HG02938 (cell line): Measurements from ENCODE around the gene ZNF777.
"Not testable (repeated sequence)": the region's sequence is repeated elsewhere in the genome, so short reads cannot be mapped to it uniquely, and the experiment has no call there.

ENCODE experiments used
- ATAC-seq: cut with Tn5 transposase; IDR thresholded peaks from one replicate; pipeline ENCODE4 v1.9.1; 2021; ENCODE audit warnings: mild to moderate bottlenecking, moderate library complexity; ENCODE audit not compliant: unreplicated experiment

ZNF777 gene

DNA sequence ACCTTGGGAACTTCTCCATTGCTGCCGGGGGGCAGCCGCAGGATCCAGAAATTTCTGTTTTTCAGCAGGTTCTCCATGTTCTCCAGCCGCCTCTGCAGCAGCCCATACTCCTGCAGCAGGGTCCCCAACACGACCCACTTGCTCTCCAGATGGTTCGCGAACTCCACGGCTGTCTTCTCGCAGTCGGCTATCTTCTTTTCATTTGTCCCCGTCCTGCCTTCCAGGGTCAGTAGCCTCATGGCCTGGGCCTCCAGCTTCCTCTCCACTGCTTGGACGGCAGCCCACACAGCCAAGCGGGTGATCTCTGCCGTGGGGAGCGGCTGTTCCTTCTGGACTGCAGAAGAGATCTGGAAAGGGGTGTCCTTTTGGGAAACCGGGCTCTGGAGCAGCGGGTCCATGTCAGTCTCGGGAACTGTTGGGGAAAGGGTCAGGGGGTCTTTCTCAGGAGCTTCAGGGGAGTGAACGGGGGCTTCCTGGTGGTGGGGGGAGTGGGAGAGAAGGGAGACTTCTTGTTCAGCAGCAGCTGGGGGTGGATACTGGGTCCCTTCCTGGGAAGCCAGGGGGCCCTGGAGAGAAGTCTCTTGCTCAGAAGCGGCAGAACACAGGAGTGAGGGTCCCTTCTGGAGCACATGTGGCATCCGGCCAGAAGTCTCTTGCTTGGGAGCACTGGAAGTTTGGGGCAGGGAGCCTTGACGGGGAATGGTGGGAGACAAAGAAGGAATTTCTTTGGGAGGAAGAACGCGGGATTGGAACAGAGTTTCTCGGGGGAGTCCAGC, 5.5 kb downstream of the ZNF777 start:
- ATAC-seq = no peak

DNA sequence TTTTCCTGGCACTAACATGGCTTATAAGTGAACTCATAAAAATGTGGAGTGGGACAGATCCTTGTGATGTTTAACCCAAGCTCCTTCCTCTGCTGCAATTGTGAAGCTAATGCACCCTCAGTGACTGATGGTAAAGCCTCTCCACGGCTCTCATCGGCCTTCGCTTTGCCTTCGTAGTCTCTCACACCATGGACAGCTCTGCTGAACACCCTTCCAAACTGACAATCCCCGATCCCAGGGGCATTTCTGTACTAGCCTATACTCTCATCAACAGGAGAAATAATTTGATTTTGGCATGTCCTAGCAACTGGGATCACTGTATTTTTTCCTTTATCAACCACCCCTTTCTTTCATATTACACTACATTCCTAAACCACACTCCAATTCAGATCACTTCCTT, 6.1 kb downstream of the ZNF777 start:
- no peak for ATAC-seq

DNA sequence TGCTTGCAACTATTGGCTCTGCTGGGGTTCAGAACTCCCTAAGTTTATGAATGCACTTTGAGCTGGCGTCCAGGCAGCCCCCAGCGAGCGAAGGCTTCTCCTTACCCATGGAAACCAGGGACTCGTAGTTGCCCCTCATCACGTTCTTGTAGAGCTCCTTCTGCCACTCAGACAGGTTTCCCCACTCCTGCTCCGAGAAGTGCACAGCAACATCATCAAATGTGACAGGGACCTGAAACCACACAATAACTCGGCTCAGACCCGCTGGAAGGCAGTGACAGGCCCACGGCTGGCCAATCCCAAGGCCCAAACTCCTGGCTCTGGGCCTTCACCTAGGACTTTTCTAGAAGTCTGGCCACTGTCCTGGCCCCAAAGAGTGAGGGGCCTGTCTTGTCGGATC, 6.9 kb downstream of the ZNF777 start:
- ATAC-seq = no peak

DNA sequence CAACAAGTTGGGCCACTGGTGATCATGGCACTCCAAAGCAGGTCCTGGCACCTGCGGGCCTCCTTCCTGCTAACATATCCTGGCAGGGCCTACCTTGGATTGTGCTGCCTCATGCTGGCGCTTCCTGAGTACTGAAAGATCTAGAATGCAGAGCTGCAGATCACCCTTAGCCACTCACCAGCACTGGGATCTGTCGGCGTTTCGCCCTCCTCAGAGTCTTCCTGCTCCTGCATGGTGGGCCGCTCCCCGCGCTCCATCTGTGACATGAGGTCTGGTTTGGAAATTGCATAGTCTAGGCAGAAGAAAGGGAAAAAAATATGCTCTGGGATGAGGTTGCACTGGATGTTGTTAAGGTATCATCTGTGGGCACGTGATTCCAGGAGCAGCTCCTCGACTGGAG, 10.0 kb downstream of the ZNF777 start:
- ATAC-seq = no peak

DNA sequence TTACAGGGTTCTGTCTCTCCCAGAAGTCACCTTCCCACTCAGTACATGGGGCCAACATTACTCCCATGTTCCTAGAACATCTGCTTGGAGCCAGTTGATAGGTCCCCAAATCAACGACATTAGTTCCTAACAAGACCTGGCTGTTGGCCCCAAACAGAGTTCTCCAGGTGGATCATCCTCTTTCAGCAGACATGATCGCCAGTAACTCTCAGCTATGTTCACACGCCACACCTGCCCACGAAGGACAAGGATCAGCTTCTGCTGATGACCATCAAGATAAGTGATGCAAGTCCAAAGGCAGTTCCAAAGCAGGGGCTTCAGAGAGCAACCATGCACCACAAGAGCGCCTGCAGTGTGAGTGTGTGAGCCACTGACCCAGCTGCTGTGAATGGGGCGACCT, 11.0 kb downstream of the ZNF777 start:
- ATAC-seq = no peak

DNA sequence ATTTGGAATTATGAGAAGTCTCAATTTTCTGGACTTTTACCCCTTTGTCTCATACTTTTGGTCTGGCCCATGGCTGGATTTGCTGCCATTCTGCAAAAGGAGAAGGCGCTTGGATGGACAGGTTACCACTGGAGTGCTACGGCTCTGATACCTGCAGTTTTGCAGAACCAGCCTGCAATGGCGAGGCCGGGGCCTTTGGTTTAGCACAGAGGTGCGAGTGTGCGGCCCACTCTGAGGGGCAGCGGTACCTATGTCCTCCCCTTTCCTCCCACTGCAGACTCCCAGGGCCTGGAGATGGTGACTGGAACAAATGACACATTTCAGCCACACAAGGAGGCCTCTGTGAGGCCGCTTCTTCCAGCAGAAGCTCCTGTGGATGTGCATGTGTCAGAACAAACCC, 11.9 kb downstream of the ZNF777 start:
- ATAC-seq = no peak

DNA sequence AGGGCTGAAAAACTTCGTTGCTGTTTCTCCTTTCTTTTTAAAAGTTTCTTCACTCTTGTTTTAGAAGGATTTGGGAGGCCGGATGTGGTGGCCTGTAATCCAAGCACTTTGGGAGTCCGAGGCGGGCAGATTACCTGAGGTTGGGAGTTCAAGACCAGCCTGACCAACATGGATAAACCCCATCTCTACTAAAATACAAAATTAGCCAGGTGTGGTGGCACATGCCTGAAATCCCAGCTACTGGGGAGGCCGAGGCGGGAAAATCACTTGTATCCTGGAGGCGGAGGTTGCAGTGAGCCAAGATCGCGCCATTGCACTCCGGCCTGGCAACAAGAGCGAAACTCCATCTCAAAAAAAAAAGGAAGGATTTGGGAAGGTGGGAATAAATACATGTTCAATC, 14.8 kb downstream of the ZNF777 start:
- ATAC-seq = not testable (repeated sequence)

DNA sequence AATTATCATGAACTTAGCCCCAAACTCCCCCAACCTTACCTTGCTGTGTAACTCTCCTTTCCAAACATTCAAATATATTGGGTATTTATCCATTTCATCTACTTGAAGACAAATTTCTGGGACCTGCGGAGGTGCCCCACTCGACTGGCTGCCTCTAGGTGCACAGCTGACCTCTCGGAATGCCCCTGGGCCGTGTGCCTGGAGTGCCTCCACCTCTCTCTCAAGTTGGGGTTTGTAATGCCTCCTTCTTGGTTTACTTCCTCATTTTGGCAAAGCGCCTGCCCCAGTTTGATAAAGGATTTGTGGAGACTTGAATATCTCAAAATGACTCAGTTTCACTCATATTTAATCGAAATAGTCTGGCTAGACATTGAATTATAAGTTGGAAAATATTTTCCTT, 16.6 kb downstream of the ZNF777 start:
- no peak for ATAC-seq

DNA sequence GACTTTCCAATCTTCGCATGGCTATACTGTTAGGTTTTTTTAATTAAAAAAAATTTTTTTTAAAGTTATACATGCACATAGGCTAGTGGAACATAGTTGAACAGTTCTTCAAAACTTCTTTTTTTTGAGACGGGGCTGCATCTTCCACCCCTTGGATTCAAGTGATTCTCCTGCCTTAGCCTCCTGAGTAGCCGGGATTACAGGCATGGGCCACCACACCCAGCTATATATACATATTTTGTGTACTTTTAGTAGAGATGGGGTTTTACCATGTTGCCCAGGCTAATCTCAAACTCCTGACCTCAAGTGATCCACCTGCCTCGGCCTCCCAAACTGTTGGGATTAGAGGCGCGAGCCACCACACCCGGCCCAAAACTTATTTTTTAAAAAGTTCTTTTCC, 17.3 kb downstream of the ZNF777 start:
- ATAC-seq = no peak

DNA sequence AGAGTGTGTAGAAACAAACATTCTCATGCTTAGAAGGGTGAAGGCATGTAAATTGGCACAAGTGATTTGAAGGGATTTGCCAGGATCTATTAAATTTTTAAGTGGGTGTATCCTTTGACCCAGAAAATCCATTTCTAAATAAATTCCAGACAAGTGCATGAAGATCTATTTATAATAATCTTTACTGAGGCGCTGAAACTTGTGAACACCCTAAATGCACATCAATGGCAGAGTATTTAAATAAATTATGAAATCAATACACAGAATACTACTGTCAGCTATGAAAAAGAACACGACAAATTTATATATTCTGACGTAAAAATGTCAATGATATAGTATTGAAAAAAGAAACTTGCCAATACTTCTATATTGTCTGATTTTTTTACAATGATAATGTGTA, 17.9 kb downstream of the ZNF777 start:
- no peak for ATAC-seq

DNA sequence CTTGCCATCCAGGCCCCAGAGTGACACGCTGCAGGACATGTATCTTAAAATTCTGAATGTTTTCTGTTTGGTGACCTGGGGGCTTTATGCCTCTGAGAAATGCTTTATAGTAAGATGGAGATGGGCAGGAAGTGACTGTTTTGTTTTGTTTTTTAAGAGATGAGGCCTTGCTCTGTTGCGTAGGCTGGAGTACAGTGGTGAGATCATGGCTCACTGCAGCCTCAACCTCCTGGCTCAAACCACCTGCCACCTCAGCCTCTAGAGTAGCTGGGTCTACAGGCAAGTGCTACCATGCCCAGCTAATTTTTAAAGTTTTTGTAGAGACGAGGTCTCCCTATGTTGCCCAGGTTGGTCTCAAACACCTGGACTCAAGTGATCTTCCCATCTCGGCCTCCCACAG, 20.6 kb downstream of the ZNF777 start:
- ATAC-seq = no peak

DNA sequence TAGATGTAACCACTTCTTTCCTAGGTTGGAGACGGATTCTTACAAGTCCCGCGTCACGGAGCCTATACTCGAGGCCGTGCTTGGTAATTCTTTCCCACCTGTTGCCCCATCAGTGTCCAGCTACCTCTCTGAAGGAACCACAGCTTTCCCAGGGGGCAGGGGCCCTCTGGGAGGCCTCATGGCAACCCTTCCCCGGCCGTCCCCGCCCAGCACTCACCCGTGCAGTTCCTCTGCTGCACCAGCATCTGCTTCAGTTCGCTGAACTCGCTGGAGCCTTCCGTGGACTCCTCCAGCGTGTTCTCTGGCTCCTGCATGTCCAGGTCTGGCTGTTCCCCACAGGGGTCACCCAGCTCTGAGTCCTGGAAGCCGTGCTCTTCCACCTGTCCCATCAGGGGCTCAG, 24.5 kb downstream of the ZNF777 start:
- no peak for ATAC-seq

DNA sequence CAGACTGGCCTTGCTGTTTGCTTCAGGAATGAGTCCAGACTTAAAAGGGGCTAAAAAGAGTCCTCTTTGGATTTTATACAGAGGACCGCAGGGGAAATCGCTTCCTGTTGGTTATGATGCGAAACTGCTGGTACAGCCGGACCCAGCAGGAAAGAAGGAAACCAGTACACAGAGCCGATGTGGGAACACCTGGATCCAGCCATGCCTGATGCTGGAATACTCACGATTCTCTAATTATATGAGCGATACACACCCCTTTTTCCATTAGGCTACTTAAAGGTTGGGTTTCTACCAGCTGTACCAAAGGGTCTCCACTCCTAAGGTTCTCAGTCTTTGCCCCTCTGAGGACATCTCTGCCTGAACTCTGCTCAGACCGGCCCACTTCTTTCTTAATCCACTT, 27.7 kb downstream of the ZNF777 start:
- ATAC-seq = no peak

DNA sequence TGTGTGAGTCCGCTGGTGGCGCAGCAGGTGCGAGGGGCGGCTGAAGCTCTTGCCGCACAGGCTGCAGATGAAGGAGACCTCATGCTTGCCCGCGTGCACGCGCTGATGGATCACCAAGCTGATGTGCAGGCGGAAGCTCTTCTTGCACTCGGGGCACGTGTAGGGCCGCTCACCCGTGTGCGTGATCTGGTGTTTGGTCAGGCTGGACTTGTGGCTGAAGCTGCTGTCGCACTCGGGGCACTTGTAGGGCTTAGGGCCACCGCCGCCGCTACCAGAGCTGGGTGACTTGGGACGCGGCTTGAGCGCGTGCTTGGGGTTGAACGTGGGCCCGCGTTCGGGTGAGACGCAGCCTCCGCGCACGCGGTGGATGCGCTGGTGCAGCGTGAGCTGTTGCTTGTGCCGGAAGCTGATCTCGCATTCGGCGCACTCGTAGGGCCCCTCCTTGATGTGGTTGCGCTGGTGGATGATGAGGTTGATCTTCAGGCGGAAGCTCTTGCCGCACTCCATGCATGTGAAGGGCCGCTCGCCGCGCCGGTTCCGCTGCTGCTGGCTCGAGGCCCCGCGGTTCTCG, 28.7 kb downstream of the ZNF777 start:
- ATAC-seq = no peak

DNA sequence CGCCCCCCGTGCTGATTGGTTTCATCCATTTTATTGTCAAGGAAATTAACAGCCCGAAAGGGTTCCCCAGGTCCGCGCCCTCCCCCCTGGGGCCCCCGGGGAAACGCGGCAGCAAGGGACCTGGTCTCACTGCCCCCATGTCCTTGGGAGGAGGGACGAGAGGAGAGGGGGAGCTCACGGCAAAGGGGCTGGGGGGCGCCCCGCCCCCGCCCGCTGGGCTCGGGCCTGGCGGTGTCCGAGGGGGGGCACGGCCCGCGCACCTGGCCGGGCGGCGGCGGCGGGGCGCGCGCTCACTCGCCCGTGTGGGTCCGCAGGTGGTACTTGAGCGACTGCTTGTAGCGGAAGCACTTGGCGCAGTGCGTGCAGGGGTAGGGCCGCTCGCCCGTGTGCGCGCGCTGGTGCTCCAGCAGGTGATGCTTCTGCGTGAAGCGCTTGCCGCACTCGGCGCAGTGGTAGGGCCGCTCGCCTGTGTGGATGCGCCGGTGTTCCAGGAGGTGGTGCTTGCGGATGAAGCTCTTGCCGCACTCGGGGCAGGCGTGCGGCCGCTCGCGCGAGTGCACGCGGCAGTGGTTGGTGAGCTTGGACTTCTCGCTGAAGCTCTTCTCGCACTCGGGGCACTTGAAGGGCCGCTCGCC, 29.3 kb downstream of the ZNF777 start:
- no peak for ATAC-seq

DNA sequence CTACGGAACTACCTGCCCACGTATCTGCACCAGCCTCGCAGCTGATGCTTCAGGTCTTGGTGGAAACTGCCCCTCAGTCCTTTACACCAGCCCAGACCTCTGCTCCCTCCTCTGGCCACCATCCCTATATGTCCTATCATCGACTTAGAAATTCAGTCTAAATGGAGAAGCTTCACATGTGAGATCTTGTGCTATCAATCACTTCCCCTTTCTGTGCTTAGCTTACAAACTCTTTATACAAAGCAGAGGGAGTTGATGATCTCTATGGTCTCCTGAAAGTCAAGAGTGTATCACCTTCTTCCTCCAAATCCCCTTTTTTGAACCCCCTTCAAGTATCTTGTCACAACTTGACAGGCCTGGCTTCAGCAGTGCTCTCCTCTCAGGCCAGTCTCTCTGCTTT, 30.7 kb downstream of the ZNF777 start:
- ATAC-seq = no peak

DNA sequence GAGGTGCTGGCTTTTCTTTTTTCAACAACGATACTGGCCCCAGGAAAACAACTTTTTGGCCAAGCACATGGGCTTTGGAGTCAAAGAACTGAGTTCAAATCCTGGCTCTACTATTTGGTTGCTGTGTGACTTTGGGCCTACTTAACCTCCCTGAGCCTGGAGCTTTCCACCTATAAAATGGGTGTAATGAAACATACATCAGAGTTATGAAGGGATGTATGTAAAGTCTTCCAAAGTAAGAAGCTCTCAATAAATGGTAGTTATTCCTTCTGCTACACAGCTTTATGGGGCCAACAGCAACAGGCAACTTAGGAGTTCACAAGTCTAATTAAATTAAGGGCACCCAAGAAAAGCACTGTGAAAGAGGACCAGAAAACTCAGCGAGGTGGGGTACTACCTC, 33.0 kb downstream of the ZNF777 start:
- ATAC-seq = no peak

DNA sequence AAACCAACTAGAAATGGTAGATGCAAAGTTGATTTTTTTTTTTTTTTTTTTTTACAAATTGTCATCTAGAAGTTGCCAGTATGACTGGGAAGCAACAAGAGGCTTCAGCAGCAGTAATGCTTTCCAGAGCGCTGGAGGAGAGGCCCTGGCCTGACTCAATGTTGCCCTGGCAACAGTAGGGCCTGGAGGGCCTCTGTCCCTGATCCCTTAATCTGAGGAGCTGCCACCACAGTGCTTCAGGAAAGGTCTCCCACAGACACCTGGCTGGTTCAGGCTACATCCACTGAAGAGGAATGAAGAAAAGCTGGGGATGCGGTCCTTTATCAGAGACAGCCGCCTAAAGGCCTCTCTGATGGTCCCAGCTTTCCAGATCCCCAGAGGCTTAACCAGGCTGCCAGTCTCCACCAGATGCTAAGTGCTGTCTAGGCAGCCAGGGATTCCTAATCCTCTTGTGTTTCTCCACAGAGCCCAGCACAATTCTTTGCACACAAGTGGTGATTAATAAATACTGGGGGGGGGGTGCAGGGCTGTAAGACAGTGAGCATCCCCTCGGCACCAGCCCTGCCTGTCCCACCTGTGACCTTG, 33.7 kb downstream of the ZNF777 start:
- ATAC-seq = no peak

DNA sequence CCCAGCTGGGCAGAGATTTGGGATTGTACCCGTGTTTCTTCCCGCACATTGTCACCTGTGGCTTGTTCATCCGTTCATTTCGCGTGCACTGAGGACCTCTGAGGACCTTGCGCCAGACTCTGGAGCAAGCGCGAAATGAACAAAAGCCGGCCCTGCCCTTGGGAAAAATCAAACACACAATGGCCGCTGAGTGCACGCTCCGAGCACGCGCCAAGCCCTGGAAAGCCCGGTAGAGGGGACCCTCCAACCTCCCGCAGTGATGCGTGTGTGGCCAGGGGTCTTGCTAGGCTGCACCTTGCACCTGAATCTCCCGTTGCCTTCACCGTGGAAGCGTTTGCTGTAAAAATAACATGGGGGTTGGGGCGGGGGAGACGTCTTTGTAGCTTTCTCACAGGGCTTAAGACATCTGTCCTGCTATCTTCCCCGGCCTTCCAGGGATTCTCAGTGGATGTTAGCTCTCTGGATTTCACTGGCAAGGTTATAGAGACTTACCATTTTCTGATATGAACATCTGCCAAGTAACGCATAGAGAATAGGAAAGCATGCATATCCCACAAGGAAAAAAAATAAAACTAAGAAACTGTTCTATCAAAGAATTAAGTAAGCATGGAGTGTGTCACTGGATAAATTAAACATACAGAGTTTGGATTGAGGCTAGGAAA, 37.3 kb downstream of the ZNF777 start:
- no peak for ATAC-seq

DNA sequence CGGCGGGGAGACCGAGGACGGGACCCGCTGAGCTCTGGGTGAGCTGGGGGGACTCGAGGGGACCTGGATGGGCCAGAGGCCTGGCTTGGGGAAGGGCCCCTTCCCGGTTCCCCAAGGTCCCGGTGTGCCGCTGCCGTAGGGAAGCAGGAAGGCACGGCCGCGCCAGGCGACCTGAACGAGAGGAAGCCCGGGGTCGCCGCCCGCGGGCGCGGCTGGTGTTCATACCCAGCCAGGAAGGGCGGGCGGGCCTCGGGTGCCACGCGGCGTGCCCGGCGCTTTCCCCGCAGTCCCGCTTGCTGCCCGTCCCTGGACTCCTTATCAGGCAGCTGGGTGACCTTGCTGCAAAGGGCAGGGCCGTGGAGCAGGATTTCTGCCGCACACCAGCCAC, 38.0 kb downstream of the ZNF777 start:
- no peak for ATAC-seq

DNA sequence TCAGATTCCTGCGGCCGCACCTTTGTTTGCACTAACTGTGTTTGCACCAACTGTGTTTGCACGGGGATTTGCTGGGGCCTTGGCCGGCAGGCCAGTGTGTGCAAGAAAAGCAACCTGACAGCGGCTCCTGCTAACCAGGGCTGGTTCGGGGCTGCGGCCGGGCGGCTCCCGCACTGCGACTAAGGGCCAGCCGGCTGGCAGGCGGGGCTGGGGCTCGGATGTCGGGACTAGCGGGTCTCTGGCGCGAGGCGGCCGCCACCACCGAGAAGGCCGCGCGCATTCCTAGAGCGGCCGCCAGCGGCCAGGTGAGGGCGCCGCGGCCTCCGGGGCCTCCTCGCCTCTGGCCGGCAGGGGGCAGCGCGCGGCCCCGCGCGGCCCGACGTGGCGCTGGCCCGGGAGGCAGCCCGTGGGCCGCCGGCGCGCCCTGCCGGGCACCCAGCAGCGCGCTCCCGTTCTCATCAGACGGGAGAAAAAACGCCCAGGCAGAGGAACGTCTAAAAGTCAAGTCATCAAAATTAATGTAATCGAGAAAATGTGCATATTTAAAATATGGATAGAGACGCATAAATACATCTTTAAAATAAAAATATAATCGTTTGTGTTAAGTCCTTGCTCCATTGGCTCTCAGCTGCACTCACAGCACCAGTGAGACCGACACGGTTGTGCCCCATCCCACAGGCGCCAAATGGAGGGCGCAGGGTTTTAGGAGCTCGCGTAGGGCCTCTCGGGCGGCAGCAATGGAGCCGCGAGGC, 38.5 kb downstream of the ZNF777 start:
- peak; percentile 84 for ATAC-seq
